GM19463 (cell line): Measurements from ENCODE around the gene NSUN3.
A peak's percentile ranks its signal among the peaks of the same experiment; 100 is the strongest.
"Not testable (repeated sequence)": the region's sequence is repeated elsewhere in the genome, so short reads cannot be mapped to it uniquely, and the experiment has no call there.

Source experiments
- ATAC-seq: cut with Tn5 transposase; IDR thresholded peaks from one replicate; pipeline ENCODE4 v1.9.1; 2021; ENCODE audit warnings: mild to moderate bottlenecking, moderate library complexity; ENCODE audit not compliant: unreplicated experiment

NSUN3 gene

DNA sequence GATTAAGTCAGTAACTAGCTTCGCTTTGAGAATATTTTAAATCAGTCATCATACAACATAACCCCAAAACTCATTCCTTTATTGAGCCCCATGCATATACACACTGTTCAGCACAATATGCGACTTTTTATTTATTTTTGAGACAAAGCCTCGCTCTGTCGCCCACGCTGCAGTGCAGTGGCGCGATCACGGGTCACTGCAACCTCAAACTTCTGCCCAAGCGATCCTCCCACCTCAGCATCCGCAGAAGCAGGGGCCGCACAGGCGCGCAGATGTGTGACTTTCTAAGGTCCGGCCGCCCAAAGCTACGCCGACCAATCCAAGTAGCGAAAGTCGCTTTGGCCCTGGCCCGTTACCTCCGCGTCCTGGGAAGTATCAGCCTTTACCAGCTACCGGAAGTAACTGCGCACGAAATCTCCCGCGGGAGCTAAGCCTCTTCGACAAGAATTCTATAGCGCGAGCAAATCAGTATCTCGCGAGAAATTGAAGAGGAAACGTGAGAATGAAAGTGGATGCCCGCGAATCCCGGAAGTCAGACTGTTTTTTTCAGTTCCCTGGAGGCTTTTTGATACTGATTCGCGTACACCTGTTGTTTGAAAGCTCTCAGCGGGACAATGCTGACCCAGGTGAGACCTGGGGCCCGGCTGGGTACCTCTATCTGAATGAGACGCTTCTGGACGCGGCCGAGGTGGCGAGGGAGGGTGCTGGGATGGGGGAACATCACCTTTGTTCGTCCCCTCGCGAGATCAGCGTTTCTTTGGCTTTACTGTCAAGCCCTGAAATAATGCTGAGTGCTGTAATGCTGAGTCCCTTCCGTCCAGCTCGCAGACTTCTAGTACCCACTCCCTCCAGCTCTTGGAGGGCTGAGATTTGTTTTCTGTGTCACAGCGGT is at the start of gene NSUN3, which contains the start of gene DHFR2:
TSS of gene NSUN3 (plus strand) at position 549 of the 892 bp plus-strand sequence. CDS start at position 615, 66 bp downstream.
TSS of gene DHFR2 (minus strand) at position 404 of the 892 bp plus-strand sequence. CDS start 1,405 bp downstream, outside the sequence.
- peak; percentile 89 for ATAC-seq

DNA sequence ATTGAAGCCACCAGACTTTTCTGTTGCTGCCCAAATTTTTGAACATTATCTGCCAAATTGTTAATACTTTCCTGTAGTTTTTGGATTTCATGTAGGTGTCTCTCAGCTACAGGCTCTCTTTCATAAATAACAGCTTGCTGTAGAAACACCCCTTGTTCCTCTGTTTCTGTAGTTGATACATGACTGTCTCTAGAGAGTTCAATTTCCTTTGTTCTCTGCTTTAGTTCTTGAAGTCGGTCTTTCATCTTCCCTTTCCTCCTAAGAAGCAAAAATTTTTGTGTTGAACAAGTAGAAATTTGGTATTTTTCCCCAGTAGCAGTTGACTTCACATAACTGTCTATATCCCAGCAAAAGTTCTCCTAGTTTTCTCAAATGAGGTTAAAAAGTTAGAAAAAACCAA is 47.8 kb upstream of the NSUN3 start:
- no peak for ATAC-seq

DNA sequence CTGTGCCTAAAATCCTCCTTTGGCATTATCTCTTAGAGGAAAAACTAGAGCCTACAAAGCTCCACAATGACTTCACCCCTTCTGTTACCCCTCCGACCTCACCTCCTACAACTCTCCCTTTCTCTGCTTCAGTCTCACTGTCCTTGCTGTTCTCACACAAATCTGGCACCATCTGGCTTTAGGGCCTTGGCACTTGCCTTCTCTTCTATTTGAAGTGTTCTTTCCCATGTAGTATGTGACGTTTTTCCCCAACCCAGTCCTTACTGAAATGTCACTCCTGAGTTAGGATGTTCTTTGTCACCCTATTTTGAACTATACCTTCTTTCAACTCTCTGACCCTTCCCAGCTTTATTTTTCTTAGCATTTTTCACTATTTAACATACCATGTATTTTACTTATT is 43.2 kb upstream of the NSUN3 start:
- ATAC-seq, result no peak

DNA sequence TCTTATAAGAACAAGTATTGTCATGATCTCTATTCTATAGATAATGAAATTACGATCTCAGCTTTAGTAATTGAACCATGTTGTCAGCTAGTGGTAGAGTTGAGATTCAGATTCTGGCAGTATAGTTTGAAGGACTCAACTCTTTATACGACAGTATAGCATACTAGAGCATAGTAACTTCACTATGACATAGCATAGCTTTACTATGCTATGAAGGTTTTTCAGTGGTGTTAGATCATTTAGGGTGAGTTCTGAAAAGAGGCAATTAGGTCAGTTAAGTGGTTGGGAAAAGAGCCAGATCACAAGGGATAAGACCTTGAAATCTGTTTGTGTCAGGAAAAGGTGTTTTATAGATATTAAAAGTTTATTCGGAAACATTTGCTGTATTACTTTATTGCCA is 42.6 kb upstream of the NSUN3 start:
- no peak for ATAC-seq

DNA sequence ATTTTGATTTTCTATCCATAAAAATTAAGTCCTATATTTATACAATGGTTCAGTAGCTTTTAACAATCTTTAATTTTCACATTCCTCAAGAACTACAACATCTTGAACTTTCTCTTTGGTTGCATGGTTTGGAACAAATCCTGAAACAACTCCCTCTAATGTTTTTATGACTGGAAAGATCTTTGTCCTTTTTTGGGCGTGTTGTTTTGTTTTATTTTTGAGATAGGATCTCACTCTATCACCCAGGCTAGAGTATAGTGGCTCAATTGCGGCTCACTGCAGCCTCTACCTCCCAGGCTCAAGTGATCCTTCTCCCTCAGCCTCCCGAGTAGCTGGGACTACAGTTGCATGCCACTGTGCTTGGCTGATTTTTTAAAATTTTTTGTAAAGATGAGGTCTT is 38.5 kb upstream of the NSUN3 start:
- no peak for ATAC-seq

DNA sequence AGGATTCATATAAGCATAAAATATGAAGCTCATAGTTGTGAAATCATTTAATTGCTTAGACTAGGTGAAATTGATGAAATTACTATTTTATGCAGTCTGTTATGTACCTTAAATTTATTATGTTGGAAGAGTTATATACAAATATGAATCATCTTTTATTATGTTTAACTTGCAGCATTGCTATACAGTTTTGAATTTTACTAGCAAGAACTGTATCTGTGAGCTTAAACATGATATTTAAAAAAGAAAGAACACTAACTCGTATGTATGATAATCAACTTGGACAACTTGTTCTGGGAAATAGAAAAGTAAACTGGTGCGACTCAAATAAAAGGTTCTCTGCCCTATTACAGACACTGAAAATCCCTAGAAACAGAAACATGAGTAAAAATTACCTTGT is 36.2 kb upstream of the NSUN3 start:
- no peak for ATAC-seq

DNA sequence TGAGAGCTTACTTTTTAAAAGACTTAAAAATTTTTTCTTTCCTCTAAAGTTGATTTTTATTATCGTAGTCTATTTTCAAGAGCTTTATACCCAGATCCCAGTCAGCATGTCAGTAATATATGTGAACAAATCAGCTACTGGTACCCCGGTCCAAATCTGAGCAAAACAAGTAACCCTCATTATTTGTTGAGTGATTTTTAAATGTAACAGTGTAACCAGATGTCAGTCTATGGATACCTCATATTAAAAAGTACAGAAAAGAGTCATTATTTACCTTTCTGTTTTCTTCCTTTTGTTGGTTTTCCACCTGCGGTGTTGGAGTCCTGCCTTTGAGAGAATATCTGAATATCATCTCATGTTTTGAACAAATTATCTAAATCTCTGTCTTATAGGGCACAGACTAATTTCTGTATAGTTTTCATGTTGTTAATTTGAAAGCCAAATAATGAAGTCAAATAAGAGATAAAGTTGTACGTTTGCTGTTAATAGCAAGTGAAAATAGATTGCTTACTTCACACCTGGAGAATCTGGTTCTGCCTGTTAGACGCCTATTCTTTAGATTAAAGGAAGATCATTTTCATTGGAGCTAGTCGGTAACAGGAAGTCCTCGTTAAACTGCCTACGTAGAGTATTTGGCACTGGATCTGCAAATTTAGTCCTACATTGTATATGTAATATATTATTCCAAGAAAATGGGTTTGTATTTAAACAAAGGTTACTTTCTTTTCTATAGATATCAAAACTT is 34.6 kb upstream of the NSUN3 start, which contains the start of gene STX19:
TSS of gene STX19 (minus strand) at position 505 of the 745 bp plus-strand sequence. CDS start 13,328 bp downstream, outside the sequence.
- ATAC-seq, result no peak

DNA sequence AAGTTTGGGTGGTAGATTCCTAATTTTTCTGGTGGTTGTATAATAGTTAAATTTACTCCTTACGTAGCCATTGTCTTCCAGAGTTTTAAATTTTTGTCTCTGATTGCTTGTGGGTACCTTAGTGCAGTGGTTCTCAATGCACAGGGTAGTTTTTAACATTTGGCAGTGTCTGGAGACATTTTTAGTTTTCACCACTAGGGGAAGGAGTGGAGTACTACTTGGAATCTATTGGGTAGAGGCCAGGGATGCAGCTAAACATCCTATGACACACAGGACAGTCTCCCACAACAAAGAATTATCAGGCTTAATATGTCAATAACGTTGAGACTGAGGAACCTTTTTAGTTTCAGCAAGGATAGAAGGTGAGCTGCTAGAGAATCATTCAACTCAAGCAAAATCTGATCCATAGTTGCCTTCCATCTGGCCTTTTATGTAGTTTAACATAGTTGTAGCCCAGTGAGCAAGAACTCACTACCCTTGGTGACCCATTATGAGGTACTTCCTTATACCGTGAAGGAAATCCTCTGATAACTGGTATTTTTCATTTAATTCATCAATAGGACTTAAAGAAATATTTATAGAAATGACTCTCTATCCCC is 25.9 kb upstream of the NSUN3 start:
- ATAC-seq, result peak; percentile 81

DNA sequence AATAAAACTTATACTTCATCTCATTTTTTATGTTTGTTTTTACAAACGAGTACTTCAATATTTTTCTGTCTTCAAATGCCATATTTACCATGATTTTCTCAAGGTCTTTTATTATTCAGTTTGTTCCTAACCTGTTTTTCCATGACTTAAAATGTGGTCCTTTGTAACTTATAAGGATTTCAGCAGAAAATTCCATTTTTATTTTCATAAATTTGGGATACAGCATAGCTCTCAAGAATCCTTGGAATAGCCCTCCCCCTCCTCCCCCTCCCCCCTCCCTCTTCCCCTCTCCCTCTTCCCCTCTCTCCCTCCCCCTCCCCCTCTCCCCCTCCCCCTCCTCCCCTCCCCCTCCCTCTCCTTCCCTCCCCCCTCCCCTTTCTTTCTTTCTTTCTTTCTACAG is 19.6 kb upstream of the NSUN3 start:
- no peak for ATAC-seq

DNA sequence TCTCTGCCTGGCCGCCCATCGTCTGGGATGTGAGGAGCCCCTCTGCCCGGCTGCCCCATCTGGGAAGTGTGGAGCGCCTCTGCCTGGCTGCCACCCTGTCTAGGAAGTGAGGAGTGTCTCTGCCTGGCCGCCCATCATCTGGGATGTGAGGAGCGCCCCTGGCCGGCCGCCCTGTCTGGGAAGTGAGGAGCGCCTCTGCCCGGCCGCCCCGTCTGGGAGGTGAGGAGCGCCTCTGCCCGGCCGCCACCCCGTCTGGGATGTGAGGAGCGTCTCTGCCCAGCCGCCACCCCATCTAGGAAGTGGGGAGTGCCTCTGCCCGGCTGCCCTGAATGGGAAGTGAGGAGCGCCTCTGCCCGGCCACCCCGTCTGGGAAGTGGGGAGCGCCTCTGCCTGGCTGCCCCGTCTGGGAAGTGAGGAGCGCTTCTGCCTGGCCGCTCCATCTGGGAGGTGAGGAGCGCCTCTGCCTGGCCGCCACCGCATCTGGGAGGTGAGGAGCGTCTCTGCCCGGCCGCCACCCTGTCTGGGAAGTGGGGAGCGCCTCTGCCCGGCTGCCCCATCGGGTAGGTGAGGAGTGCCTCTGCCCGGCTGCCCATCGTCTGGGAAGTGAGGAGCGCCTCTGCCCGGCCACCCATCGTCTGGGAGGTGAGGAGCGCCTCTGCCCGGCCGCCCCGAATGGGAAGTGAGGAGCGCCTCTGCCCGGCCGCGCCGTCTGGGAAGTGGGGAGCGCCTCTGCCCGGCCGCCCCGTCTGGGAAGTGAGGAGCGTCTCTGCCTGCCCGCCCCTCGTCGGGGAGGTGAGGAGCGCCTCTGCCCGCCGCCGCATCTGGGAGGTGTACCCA is 18.5 kb upstream of the NSUN3 start:
- ATAC-seq, result not testable (repeated sequence)

DNA sequence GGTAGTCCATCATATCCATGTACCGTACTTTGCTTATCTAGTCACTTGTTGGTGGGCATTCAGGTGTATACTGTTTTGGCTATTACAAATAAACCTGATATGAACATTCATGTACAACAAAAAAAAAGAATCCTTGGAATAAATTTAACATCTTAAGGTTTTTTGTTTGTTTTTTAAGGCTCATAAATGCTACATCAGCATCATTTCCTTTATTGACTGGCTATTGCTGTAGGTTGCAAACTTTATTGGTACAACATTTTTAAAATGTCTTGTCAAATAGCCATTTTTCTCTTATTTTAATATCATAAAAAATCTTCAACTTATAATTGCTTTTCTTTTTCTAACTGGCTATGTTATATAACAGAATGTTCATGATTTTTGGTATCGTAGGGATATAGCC is 16.3 kb upstream of the NSUN3 start:
- no peak for ATAC-seq

DNA sequence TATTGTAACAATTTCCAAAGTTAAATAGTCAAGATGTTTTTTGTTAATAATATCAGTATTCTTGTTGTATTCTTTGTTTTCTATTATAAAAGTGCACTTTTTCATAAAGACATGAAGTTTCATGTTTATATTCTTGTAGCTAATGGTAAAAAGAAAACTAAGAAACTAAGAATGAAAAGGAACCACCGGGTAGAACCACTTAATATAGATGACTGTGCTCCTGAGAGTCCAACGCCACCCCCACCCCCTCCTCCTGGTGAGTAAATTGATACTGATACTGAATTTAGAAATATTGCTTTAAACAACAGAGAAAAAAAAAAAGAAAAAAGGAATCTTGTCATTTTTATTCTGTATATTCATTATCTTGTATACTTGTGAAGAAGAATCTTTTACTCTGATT is 13.6 kb upstream of the NSUN3 start:
- no peak for ATAC-seq

DNA sequence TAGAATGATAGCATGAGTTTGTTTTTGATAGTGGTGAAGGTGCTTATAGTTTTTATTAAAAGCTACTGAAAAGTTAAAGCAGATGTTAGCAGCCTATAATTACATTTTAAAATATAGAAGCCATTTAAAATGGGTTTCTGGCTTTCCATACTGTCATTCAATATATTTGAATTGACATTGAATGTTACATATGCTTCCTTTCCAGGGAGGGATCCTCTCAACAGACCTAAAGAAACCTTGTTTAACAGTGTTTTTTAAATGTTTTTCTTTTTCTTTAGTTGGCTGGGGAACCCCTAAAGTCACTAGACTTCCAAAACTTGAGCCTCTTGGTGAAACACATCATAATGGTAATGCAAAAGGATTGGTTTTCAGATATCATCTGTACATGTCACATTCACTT is 12.3 kb upstream of the NSUN3 start:
- no peak for ATAC-seq

DNA sequence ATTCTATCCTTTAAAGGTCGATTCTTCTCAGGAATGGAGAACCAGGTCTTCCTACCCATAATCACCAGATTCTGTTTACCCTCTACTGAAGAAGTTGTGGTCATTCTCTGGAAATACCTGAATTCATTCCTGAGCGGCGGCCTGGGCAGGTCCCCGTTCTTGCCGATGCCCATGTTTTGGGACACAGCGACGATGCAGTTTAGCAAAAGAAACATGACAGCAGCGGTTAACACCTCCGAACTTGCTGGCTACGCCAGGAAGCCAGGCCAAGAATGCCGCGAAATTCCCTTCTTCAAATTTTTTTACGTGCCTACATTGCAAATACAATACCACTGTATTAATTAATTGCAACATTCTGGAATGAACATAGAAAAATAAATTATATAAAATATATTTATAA is 1.6 kb upstream of the NSUN3 start:
- ATAC-seq, result no peak

DNA sequence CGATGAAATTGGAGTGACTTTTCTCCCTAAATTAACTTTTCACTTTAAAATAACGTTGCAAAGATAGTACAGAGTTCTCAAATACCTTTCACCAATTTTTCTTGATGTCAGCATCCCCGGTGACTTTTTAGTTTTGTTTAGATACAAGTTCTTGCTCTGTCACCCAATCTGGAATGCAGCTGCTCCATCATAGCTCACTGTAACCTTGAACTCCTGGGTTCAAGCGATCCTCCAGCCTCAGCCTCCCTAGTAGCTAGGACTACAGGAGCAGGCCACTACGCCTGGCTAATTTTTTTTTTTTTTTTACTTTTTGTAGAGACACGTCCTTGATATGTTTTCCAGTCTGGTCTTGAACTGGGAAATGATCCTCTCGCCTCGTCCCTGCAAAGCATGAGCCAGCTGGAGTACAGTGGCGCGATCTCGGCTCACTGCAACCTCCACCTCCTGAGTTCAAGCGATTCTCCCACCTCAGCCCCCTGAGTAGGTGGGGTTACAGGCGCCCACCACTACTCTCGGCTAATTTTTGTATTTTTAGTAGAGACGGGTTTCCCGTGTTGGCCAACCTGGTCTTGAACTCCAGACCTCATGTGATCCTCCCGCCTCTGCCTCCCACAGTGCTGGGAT is 747 bp downstream of the NSUN3 start:
- no peak for ATAC-seq

DNA sequence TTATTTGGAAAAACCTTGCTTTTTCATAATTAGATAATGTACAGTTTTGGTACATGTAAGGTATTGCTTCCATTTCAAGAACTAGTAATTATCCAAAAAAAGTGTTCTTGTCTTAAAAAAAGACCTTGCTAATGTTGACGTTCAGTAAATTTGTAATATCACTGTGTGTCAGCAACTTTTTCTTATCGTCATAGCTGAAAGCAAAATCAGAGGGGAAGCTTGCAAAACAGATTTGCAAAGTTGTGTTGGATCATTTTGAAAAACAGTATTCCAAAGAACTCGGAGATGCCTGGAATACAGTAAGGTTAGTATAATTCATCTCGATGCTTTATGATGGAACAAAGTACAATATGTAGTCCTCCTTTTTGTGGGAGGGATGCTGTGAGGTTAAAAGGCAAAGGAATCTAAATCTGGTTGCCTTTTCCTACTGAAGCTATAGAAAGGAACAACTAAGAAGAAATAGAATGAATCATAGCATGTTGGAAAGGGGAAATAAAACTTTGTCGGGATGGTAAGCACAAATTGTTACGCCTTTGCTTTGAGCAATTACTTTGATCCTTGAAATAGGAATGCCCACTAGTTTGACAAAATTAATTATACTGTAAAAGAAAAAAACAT is 1.5 kb downstream of the NSUN3 start:
- ATAC-seq, result no peak

DNA sequence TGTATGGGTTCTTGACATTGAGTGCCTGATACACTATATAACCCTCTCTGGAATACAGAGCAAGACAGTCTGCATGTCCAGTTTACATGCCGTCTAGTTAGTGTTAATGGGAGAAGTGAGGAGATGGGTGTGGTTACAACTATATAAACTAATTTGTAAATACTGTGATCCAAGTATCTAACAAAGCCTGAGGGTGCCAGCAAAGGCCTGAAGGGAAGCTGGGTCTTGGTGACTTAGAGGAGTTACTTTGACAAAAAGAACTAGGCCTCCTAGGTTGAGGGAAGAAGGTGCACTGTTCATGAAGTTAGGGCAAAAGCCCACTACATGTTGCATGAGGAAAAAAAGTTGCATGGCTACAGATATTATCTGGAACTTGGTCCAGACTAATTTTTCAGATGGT is 2.3 kb downstream of the NSUN3 start:
- no peak for ATAC-seq

DNA sequence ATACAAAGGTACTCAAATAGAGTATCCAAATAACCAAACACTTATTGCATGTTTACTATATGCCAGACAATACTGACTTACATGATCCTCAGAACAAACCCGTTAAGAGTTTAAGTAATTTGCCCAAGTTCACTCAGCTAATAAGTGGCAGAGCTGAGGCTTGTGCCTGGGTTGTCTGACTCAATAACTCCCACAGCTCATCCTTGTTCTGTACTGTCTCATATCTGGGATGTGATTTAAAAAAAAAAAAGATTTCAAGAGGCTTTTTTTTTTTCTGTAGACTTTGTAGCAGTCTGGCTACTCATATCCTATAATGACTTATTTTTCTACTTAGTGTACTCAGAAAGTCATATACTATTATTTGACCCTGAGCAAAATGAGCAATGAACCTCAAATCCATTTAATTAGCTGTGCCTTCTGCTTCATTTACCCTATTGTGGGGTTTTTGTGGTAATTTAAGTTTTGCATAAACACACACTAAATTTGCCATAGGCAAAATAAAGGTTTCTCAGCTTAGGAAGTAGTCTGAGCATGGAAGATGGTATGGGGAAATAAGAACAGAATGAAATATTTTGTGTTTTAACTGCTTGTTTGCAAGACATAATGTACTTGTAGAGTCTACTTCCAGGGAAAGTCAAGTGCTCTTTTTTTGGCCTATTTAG is 3.1 kb downstream of the NSUN3 start:
- ATAC-seq, result no peak
